ENCODE data around the gene PRR33.

DNA sequence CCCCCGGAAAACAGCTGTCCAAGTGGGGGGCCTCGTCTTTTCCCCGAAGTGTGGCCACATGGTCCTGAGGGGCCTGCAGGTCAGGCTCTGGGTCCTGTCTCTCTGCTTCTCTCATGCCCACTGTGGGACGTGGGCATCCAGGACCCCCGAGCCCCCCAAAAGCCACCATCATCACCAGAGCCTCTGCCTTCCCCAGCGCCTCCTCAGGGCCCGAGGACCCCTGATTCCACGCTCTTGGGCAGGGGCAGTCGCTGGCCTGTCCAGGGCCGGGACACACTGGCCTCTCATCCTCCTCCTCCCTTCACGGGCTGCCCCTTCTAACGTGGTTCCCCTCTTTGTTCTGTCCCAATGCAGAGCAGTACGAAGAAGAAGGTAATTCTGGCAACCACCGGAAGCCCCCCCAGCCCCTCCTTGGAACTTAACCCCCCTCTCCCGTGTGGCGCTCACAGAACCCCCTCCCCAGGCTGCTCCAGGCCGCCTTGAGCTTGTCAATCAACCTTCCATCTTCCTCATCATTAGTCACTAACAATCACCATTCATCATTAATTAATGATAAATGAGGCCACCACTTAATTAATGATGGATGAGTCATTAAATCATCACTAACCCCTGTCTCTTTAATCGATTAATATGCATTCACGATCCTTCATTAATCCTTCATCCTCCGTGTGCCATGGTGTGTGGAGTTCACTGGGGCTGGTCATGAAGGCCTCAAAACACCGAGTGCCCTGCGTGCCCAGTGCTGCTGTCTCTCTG is 31.7 kb upstream of the PRR33 start:
- TF ChIP-seq, protein P1, sequence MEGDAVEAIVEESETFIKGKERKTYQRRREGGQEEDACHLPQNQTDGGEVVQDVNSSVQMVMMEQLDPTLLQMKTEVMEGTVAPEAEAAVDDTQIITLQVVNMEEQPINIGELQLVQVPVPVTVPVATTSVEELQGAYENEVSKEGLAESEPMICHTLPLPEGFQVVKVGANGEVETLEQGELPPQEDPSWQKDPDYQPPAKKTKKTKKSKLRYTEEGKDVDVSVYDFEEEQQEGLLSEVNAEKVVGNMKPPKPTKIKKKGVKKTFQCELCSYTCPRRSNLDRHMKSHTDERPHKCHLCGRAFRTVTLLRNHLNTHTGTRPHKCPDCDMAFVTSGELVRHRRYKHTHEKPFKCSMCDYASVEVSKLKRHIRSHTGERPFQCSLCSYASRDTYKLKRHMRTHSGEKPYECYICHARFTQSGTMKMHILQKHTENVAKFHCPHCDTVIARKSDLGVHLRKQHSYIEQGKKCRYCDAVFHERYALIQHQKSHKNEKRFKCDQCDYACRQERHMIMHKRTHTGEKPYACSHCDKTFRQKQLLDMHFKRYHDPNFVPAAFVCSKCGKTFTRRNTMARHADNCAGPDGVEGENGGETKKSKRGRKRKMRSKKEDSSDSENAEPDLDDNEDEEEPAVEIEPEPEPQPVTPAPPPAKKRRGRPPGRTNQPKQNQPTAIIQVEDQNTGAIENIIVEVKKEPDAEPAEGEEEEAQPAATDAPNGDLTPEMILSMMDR (IDR thresholded peaks at IDR 0.05): no peak
- no peak for TF ChIP-seq POLR2A (IDR thresholded peaks at IDR 0.05)
- no peak for TF ChIP-seq POLR2AphosphoS5 (IDR thresholded peaks at IDR 0.05)
- no peak for TF ChIP-seq EP300 (IDR thresholded peaks at IDR 0.05)
